ENCODE measurements around the gene TPP1. TPM values are rescaled to one million over a fixed set of nuclear protein-coding genes. Genes with fewer than 3 reads are reported as not detected.

Gene TPP1
- total RNA-seq, 4 donors from 2014 or later: 27.1 to 74.9 (median 40.7) TPM

- no peak overlapping the region for H3K27ac ChIP-seq
- no peak for TF ChIP-seq CTCF (IDR thresholded peaks at IDR 0.05)
- no peak for TF ChIP-seq POLR2A (IDR thresholded peaks at IDR 0.05)
- DNase-seq: no peak
- no peaks in the 10 kb centered on the region for H3K27me3 ChIP-seq
- peaks cover 0 to 3% of the 10 kb centered on the region in 2 donors for H3K4me1 ChIP-seq
- no peaks in the 10 kb centered on the region for H3K9me3 ChIP-seq
- intact Hi-C loops (cut with DNase I; ENCODE audit: low total_unique reads): no loop called here
- H3K36me3 ChIP-seq: no peaks in the 10 kb centered on the region
- no peak overlapping the region for H3K4me3 ChIP-seq
These were observed 13.2 kb upstream of the TPP1 start for GRCh38 chr11:6632116-6633073.

GRCh38 chr11:6631361-6631890 is 12.2 kb upstream of the TPP1 start:
- no peak for TF ChIP-seq CTCF (IDR thresholded peaks at IDR 0.05)
- no peak for DNase-seq
- no peak overlapping the region for H3K27ac ChIP-seq
- H3K4me1 ChIP-seq: no peaks in the 10 kb centered on the region
- H3K9me3 ChIP-seq: no peaks in the 10 kb centered on the region
- no peaks in the 10 kb centered on the region for H3K27me3 ChIP-seq
- H3K36me3 ChIP-seq: no peaks in the 10 kb centered on the region
- intact Hi-C loops (cut with DNase I; ENCODE audit: low total_unique reads): no loop called here
- H3K4me3 ChIP-seq: no peak overlapping the region

GRCh38 chr11:6630632-6631291 is 11.5 kb upstream of the TPP1 start:
- H3K27me3 ChIP-seq: no peaks in the 10 kb centered on the region
- H3K4me1 ChIP-seq: no peaks in the 10 kb centered on the region
- no peaks in the 10 kb centered on the region for H3K36me3 ChIP-seq
- no peaks in the 10 kb centered on the region for H3K9me3 ChIP-seq
- TF ChIP-seq POLR2A (IDR thresholded peaks at IDR 0.05) (no peak), CTCF (IDR thresholded peaks at IDR 0.05) (no peak)
- H3K27ac ChIP-seq: no peak overlapping the region
- intact Hi-C loops (cut with DNase I; ENCODE audit: low total_unique reads): no loop called here
- H3K4me3 ChIP-seq: no peak overlapping the region
- peak in 1 of 2 donors; percentile 14 for DNase-seq

GRCh38 chr11:6629892-6630631 is 10.8 kb upstream of the TPP1 start:
- no peak overlapping the region for H3K4me3 ChIP-seq
- H3K4me1 ChIP-seq: no peaks in the 10 kb centered on the region
- H3K9me3 ChIP-seq: no peaks in the 10 kb centered on the region
- intact Hi-C loops (cut with DNase I; ENCODE audit: low total_unique reads): no loop called here
- no peak for TF ChIP-seq POLR2A (IDR thresholded peaks at IDR 0.05)
- TF ChIP-seq CTCF (IDR thresholded peaks at IDR 0.05): no peak
- H3K27me3 ChIP-seq: no peaks in the 10 kb centered on the region
- H3K36me3 ChIP-seq: no peaks in the 10 kb centered on the region
- no peak for DNase-seq
- H3K27ac ChIP-seq: no peak overlapping the region
